GM23338 (cell line): Measurements from ENCODE around the gene TMEM87B.
"Not testable (repeated sequence)": the region's sequence is repeated elsewhere in the genome, so short reads cannot be mapped to it uniquely, and the experiment has no call there.

Source experiments
- CREB1 ChIP-seq: fragments of 250-450 bp; sonication (Bioruptor Pico); IDR thresholded peaks from 2 replicates; pipeline ENCODE4 v1.5.0; 2020; ENCODE audit warnings: low read depth, mild to moderate bottlenecking, moderate library complexity
- CTCF ChIP-seq, 2 experiments: fragments of 200-600 bp in 1 of 2; sonication (generic) in 1 of 2; conservative IDR thresholded peaks; 2 replicates each; pipeline versions ENCODE4 v1.5.1 to v1.6.1; 2016 to 2017; ENCODE audit warnings: antibody characterized with exemption in 2 of 2, low read depth in 2 of 2, mild to moderate bottlenecking in 2 of 2, moderate library complexity in 1 of 2
- EZH2 ChIP-seq: fragments of 200-600 bp; sonication (generic); IDR thresholded peaks from one replicate; pipeline ENCODE4 v1.8.0; 2017; ENCODE audit warnings: antibody characterized with exemption, mild to moderate bottlenecking, low read depth; ENCODE audit not compliant: unreplicated experiment
- EZH2phosphoT487 ChIP-seq: fragments of 200-600 bp; sonication (generic); IDR thresholded peaks from one replicate; pipeline ENCODE4 v1.8.1; 2018; ENCODE audit warnings: antibody characterized with exemption; ENCODE audit not compliant: unreplicated experiment
- JUNB ChIP-seq: IDR thresholded peaks from one replicate; pipeline ENCODE4 v1.6.1; 2016; ENCODE audit warnings: antibody characterized with exemption; ENCODE audit not compliant: unreplicated experiment
- NANOG ChIP-seq: IDR thresholded peaks from 2 replicates; pipeline ENCODE4 v1.6.1; 2016; ENCODE audit warnings: antibody characterized with exemption, borderline replicate concordance
- POLR2AphosphoS5 ChIP-seq: IDR thresholded peaks from 2 replicates; pipeline ENCODE4 v1.6.1; 2016; ENCODE audit warnings: antibody characterized with exemption, low read depth
- STAT1 ChIP-seq: IDR thresholded peaks from one replicate; pipeline ENCODE4 v1.6.1; 2016; ENCODE audit warnings: antibody characterized with exemption; ENCODE audit not compliant: unreplicated experiment
- ZNF114 ChIP-seq: fragments of 250-450 bp; sonication (Bioruptor Pico); IDR thresholded peaks from 2 replicates; pipeline ENCODE4 v1.5.0; 2020; ENCODE audit warnings: mild to moderate bottlenecking, moderate library complexity
- ZNF331 ChIP-seq: fragments of 250-450 bp; sonication (Bioruptor Pico); IDR thresholded peaks from 2 replicates; pipeline ENCODE4 v1.5.0; 2020; ENCODE audit warnings: low read depth, mild to moderate bottlenecking, moderate library complexity
- TF ChIP-seq, protein P1 (sequence below): IDR thresholded peaks from one replicate; pipeline ENCODE4 v1.6.1; 2018; ENCODE audit warnings: antibody characterized with exemption; ENCODE audit not compliant: unreplicated experiment
- TF ChIP-seq, protein P2 (sequence below): IDR thresholded peaks from 2 replicates; pipeline ENCODE4 v1.6.1; 2016; ENCODE audit warnings: antibody characterized with exemption

DNA sequence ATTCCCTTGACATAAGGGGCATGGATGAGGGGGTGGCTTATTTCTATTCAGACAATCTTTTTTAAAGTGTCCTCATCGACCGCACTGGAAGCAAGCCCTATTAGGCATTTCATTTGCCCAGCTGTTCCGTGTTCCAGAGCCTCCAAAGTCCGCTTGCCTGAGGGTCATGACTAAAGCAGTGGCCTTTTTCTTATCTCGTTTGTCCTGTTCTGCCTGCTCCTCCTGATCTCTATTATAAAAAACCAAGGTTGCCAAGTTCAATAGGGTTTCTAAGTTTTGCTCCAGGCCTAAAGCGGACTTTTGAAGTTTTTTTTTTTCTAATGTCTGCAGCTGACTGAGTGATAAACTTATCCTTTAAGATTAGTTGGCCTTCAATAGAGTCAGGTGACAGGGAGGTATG lies 13.6 kb upstream of the TMEM87B start:
- TF ChIP-seq CTCF (conservative IDR thresholded peaks at IDR 0.05; ENCODE audit: low read depth in 2 of 2); EZH2; JUNB; POLR2AphosphoS5; ZNF331 (CRISPR knock-in tag); EZH2phosphoT487; CREB1; NANOG; STAT1; ZNF114 (CRISPR knock-in tag): not testable (repeated sequence)
- TF ChIP-seq, protein P1, sequence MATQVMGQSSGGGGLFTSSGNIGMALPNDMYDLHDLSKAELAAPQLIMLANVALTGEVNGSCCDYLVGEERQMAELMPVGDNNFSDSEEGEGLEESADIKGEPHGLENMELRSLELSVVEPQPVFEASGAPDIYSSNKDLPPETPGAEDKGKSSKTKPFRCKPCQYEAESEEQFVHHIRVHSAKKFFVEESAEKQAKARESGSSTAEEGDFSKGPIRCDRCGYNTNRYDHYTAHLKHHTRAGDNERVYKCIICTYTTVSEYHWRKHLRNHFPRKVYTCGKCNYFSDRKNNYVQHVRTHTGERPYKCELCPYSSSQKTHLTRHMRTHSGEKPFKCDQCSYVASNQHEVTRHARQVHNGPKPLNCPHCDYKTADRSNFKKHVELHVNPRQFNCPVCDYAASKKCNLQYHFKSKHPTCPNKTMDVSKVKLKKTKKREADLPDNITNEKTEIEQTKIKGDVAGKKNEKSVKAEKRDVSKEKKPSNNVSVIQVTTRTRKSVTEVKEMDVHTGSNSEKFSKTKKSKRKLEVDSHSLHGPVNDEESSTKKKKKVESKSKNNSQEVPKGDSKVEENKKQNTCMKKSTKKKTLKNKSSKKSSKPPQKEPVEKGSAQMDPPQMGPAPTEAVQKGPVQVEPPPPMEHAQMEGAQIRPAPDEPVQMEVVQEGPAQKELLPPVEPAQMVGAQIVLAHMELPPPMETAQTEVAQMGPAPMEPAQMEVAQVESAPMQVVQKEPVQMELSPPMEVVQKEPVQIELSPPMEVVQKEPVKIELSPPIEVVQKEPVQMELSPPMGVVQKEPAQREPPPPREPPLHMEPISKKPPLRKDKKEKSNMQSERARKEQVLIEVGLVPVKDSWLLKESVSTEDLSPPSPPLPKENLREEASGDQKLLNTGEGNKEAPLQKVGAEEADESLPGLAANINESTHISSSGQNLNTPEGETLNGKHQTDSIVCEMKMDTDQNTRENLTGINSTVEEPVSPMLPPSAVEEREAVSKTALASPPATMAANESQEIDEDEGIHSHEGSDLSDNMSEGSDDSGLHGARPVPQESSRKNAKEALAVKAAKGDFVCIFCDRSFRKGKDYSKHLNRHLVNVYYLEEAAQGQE = not testable (repeated sequence)
- TF ChIP-seq, protein P2, sequence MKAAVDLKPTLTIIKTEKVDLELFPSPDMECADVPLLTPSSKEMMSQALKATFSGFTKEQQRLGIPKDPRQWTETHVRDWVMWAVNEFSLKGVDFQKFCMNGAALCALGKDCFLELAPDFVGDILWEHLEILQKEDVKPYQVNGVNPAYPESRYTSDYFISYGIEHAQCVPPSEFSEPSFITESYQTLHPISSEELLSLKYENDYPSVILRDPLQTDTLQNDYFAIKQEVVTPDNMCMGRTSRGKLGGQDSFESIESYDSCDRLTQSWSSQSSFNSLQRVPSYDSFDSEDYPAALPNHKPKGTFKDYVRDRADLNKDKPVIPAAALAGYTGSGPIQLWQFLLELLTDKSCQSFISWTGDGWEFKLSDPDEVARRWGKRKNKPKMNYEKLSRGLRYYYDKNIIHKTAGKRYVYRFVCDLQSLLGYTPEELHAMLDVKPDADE = not testable (repeated sequence)
